Neural progenitor cell (in vitro differentiated cells): ENCODE results near the gene NLGN2. TPM values are rescaled to one million over a fixed set of nuclear protein-coding genes. Genes with fewer than 3 reads are reported as not detected.

Experiments used
- DNase-seq: peaks from one replicate; pipeline ENCODE4 v3.0.0-alpha.2; 2016; ENCODE audit warnings: low spot score
- H2AFZ ChIP-seq: fragments of 200-600 bp; sonication (generic); replicated peaks from 2 replicates; pipeline ENCODE4 v1.6.1; 2016; ENCODE audit warnings: antibody characterized with exemption
- H3F3A ChIP-seq: fragments of 200-600 bp; sonication (generic); 2 replicates; pipeline ENCODE4 v1.6.1; 2016; ENCODE audit warnings: antibody characterized with exemption, low read depth
- H3K27ac ChIP-seq: fragments of 200-600 bp; sonication (generic); 2 replicates; pipeline ENCODE4 v1.5.1; 2016; ENCODE audit warnings: mild to moderate bottlenecking
- H3K27me3 ChIP-seq: fragments of 200-600 bp; sonication (generic); 2 replicates; pipeline ENCODE4 v1.6.1; 2016; ENCODE audit warnings: mild to moderate bottlenecking, moderate library complexity
- H3K36me3 ChIP-seq: fragments of 200-600 bp; sonication (generic); 2 replicates; pipeline ENCODE4 v1.5.1; 2016
- H3K4me1 ChIP-seq: fragments of 200-600 bp; sonication (generic); 2 replicates; pipeline ENCODE4 v1.6.1; 2016; ENCODE audit warnings: mixed run types
- H3K4me2 ChIP-seq: fragments of 200-600 bp; sonication (generic); 2 replicates; pipeline ENCODE4 v1.6.1; 2016
- H3K4me3 ChIP-seq: fragments of 200-600 bp; sonication (generic); 2 replicates; pipeline ENCODE4 v1.5.1; 2016
- H3K79me2 ChIP-seq: fragments of 200-600 bp; sonication (generic); 2 replicates; pipeline ENCODE4 v1.6.1; 2016; ENCODE audit warnings: low read depth
- H3K9ac ChIP-seq: fragments of 200-600 bp; sonication (generic); 2 replicates; pipeline ENCODE4 v1.6.1; 2016
- H3K9me3 ChIP-seq: fragments of 200-600 bp; sonication (generic); 2 replicates; pipeline ENCODE4 v1.5.1; 2016; ENCODE audit warnings: low read depth
- H4K20me1 ChIP-seq: fragments of 200-600 bp; sonication (generic); 2 replicates; pipeline ENCODE4 v1.6.1; 2016; ENCODE audit warnings: low read depth
- H3K27ac Mint-ChIP-seq: 3 replicates; pipeline ENCODE4 v1.8.0; 2021; ENCODE audit warnings: mixed read lengths
- H3K27me3 Mint-ChIP-seq: 2 replicates; pipeline ENCODE4 v1.8.0; 2022; ENCODE audit warnings: low read depth, mild to moderate bottlenecking, inconsistent platforms, moderate library complexity, mixed read lengths; ENCODE audit not compliant: insufficient read depth
- H3K36me3 Mint-ChIP-seq: 3 replicates; pipeline ENCODE4 v1.8.0; 2021; ENCODE audit warnings: mixed read lengths
- H3K4me1 Mint-ChIP-seq: 3 replicates; pipeline ENCODE4 v1.8.0; 2021; ENCODE audit warnings: mixed read lengths
- H3K4me3 Mint-ChIP-seq: 3 replicates; pipeline ENCODE4 v1.8.0; 2021; ENCODE audit warnings: mild to moderate bottlenecking, moderate library complexity, mixed read lengths
- H3K9me3 Mint-ChIP-seq: 3 replicates; pipeline ENCODE4 v1.8.0; 2020; ENCODE audit warnings: mixed read lengths
- EZH2 ChIP-seq: fragments of 200-600 bp; sonication (generic); IDR thresholded peaks from 2 replicates; pipeline ENCODE4 v1.6.1; 2017; ENCODE audit warnings: antibody characterized with exemption, mild to moderate bottlenecking, moderate library complexity
- EZH2phosphoT487 ChIP-seq: fragments of 200-600 bp; sonication (generic); IDR thresholded peaks from 2 replicates; pipeline ENCODE4 v1.6.1; 2017; ENCODE audit warnings: antibody characterized with exemption
- total RNA-seq: library from RNA; depleted of rRNA; stranded (reverse); fragments of >200 nt; gene quantifications from 2 replicates; pipeline ENCODE4 v1.2.3, GENCODE V29; 2015; ENCODE audit warnings: low replicate concordance
- TF ChIP-seq, protein P1 (sequence below): fragments of 200-600 bp; sonication (generic); IDR thresholded peaks from 2 replicates; pipeline ENCODE4 v1.5.1; 2017; ENCODE audit warnings: antibody characterized with exemption, mild to moderate bottlenecking

Gene NLGN2
- total RNA-seq, 1 donor from 2014 or later, result 13.9 TPM

DNA sequence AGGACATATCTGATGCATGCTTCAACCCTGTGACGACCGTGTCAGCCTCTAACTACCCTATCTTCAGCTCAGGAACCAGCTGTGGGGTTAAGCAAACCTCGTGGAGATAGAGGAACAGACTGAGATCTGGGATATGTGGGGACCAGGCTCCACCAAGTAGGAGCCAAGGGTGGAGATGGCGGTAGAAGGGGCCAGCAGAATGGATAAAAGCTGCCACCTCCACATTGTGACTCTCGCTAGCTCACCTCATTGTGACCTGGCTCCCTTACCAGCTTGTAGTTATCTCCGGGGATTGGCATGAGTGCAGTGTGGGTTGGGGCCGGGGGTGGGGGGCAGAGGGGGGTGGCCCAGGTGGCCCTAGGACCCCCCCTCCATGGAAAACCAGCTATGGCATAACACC lies 17.7 kb downstream of the NLGN2 start, which contains the start of gene SPEM2:
SPEM2 (plus strand) TSS at position 301 of the 400 bp plus-strand sequence; CDS start at position 374, 73 bp downstream.
- Mint-ChIP-seq H3K4me3 (peak within 1 kb of the TSS; percentile 50), H3K36me3 (no peaks in the 10 kb centered on the region), H3K27me3 (peaks cover 17% of the 10 kb centered on the region), H3K9me3 (no peaks in the 10 kb centered on the region), H3K27ac (peak within 1 kb of the TSS; percentile 8), H3K4me1 (peaks cover 14% of the 10 kb centered on the region)
- TF ChIP-seq EZH2 (no peak), EZH2phosphoT487 (no peak)
- TF ChIP-seq, protein P1, sequence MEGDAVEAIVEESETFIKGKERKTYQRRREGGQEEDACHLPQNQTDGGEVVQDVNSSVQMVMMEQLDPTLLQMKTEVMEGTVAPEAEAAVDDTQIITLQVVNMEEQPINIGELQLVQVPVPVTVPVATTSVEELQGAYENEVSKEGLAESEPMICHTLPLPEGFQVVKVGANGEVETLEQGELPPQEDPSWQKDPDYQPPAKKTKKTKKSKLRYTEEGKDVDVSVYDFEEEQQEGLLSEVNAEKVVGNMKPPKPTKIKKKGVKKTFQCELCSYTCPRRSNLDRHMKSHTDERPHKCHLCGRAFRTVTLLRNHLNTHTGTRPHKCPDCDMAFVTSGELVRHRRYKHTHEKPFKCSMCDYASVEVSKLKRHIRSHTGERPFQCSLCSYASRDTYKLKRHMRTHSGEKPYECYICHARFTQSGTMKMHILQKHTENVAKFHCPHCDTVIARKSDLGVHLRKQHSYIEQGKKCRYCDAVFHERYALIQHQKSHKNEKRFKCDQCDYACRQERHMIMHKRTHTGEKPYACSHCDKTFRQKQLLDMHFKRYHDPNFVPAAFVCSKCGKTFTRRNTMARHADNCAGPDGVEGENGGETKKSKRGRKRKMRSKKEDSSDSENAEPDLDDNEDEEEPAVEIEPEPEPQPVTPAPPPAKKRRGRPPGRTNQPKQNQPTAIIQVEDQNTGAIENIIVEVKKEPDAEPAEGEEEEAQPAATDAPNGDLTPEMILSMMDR, result no peak
- Histone ChIP-seq H3K4me1 (no peaks in the 10 kb centered on the region), H3K27me3 (no peaks in the 10 kb centered on the region), H3K9ac (no peak within 1 kb of the TSS), H3K27ac (no peak within 1 kb of the TSS), H3K79me2 (no peaks in the 10 kb centered on the region), H3K4me2 (no peak within 1 kb of the TSS), H4K20me1 (no peaks in the 10 kb centered on the region), H3F3A (no peaks in the 10 kb centered on the region), H2AFZ (no peak within 1 kb of the TSS), H3K36me3 (no peaks in the 10 kb centered on the region), H3K9me3 (no peaks in the 10 kb centered on the region), H3K4me3 (no peak within 1 kb of the TSS)
- no peak for DNase-seq

DNA sequence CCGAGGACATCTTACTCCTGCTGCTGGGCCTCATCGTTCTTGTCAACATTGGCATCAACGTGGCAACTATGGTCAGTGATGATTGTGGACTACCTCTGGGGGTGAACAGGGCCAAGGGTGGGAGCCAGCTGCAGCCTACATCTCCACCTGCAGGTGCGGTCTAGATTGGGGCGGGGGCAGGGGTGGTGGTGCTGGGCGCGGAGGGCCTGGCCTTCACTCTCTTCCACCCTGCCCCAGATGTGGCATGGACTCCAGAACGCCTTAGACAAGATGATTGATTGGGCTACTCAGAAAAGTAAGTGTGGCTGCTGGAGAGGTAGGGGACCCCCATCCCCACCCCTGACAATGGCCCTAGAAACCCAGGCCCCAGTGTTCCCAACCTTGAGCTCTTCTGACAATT lies 18.1 kb downstream of the NLGN2 start:
- Mint-ChIP-seq H3K9me3 (no peaks in the 10 kb centered on the region), H3K36me3 (no peaks in the 10 kb centered on the region), H3K4me3 (no peak overlapping the region), H3K27me3 (peaks cover 17% of the 10 kb centered on the region), H3K27ac (peak overlapping the region; percentile 8), H3K4me1 (peaks cover 9% of the 10 kb centered on the region)
- no peak overlapping the region for H3K4me2 ChIP-seq
- no peak overlapping the region for H3K9ac ChIP-seq
- no peaks in the 10 kb centered on the region for H3K79me2 ChIP-seq
- no peaks in the 10 kb centered on the region for H4K20me1 ChIP-seq
- no peaks in the 10 kb centered on the region for H3K9me3 ChIP-seq
- H3K4me1 ChIP-seq, result no peaks in the 10 kb centered on the region
- no peaks in the 10 kb centered on the region for H3K36me3 ChIP-seq
- no peak overlapping the region for H3K4me3 ChIP-seq
- no peak for DNase-seq
- no peak overlapping the region for H2AFZ ChIP-seq
- H3F3A ChIP-seq, result no peaks in the 10 kb centered on the region
- no peak overlapping the region for H3K27ac ChIP-seq
- TF ChIP-seq, protein P1, result no peak
- TF ChIP-seq EZH2phosphoT487, result no peak
- H3K27me3 ChIP-seq, result no peaks in the 10 kb centered on the region

DNA sequence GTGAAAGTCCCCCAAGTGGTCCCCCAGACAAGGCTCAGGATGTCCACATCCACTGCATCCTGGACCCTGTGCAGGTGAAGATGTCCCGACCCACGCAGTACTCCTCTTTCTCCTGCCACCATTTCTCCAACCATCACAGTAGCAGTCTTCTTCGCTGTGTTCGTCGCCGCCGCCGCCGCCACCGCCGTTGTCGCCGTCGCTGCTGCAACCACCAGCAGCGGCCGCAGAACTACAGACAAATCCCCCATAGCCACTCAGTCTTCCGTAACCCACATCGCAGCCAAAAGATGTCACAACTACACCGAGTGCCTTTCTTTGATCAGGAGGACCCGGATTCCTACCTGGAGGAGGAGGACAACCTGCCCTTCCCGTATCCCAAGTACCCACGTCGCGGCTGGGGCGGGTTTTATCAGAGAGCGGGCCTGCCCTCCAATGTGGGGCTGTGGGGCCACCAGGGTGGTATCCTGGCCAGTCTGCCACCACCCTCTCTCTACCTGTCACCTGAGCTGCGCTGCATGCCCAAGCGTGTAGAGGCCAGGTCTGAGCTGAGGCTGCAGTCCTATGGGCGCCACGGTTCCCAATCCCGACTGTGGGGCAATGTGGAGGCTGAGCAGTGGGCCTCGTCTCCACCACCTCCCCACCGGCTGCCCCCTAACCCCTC lies 18.7 kb downstream of the NLGN2 start:
- TF ChIP-seq EZH2 (no peak), EZH2phosphoT487 (no peak)
- TF ChIP-seq, protein P1, result no peak
- Histone ChIP-seq H3K79me2 (no peaks in the 10 kb centered on the region), H4K20me1 (no peaks in the 10 kb centered on the region), H3K9me3 (no peaks in the 10 kb centered on the region), H3K4me1 (no peaks in the 10 kb centered on the region), H3K4me3 (no peak overlapping the region), H3K9ac (no peak overlapping the region), H3K4me2 (no peak overlapping the region), H3F3A (no peaks in the 10 kb centered on the region), H3K36me3 (no peaks in the 10 kb centered on the region), H3K27ac (no peak overlapping the region), H3K27me3 (no peaks in the 10 kb centered on the region), H2AFZ (no peak overlapping the region)
- Mint-ChIP-seq H3K4me3 (peak overlapping the region; percentile 12), H3K27ac (peak overlapping the region; percentile 8), H3K9me3 (no peaks in the 10 kb centered on the region), H3K27me3 (peaks cover 17% of the 10 kb centered on the region), H3K4me1 (peaks cover 5% of the 10 kb centered on the region), H3K36me3 (no peaks in the 10 kb centered on the region)
- DNase-seq, result no peak
